A673 (cell line): ENCODE measurements around the gene GALNT13.

Source experiments
- EZH2 ChIP-seq: fragments of 200-600 bp; sonication (generic); IDR thresholded peaks from 2 replicates; pipeline ENCODE4 v1.6.1; 2017; ENCODE audit warnings: borderline replicate concordance, low read depth, mild to moderate bottlenecking, mixed read lengths, antibody characterized with exemption, low read length; ENCODE audit not compliant: poor library complexity, severe bottlenecking
- TF ChIP-seq, protein P1 (sequence below): fragments of 300-800, 200-600 bp; sonication (generic); conservative IDR thresholded peaks from 2 replicates; pipeline ENCODE4 v1.5.1; 2017; ENCODE audit warnings: low read depth, mild to moderate bottlenecking, antibody characterized with exemption, low read length, moderate library complexity, mixed read lengths

GRCh38 chr2:154455166-154455565, 583.4 kb downstream of the GALNT13 start:
- TF ChIP-seq, protein P1, sequence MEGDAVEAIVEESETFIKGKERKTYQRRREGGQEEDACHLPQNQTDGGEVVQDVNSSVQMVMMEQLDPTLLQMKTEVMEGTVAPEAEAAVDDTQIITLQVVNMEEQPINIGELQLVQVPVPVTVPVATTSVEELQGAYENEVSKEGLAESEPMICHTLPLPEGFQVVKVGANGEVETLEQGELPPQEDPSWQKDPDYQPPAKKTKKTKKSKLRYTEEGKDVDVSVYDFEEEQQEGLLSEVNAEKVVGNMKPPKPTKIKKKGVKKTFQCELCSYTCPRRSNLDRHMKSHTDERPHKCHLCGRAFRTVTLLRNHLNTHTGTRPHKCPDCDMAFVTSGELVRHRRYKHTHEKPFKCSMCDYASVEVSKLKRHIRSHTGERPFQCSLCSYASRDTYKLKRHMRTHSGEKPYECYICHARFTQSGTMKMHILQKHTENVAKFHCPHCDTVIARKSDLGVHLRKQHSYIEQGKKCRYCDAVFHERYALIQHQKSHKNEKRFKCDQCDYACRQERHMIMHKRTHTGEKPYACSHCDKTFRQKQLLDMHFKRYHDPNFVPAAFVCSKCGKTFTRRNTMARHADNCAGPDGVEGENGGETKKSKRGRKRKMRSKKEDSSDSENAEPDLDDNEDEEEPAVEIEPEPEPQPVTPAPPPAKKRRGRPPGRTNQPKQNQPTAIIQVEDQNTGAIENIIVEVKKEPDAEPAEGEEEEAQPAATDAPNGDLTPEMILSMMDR, result no peak
- TF ChIP-seq EZH2, result no peak
